ENCODE measurements around the gene TTLL3. TPM values are rescaled to one million over a fixed set of nuclear protein-coding genes. Genes with fewer than 3 reads are reported as not detected.

TTLL3 gene
- total and polyA plus RNA-seq, 2 of the 8 experiments (the other 6 are each of a cell fraction or from before 2014, with no cell fraction given) = 5.9 to 8.9 TPM

- H3K36me3 ChIP-seq (ENCODE audit: control insufficient read depth in 2 of 4, insufficient read depth in 4 of 4, low read length in 3 of 4) = no peaks in the 10 kb centered on the region
- WGBS, 2 experiments (ENCODE audit: extremely low coverage in 1 of 2, insufficient coverage in 1 of 2, insufficient read length in 1 of 2, insufficient replicate concordance in 2 of 2, low coverage in 1 of 2, low lambda C conversion rate in 2 of 2, missing lambda C conversion rate in 1 of 2) = 91% methylated on average over 6 of the region's 7 CpGs; no CpG with 5 or more reads in 1 of the 2 experiments
- CTCF ChIA-PET (ENCODE audit: partially characterized antibody) = interaction anchor here (0.5 to 5.7 kb wide), 10 partner anchors 10 to 216 kb away, joined by 3 to 30 read pairs (median 4); partner anchors contain the start of genes IL17RC and TTLL3
- no peaks in the 10 kb centered on the region; the same call in 1 of the 2 replicates for H3K23me2 ChIP-seq (ENCODE audit: low read depth, low read length)
- H4K91ac ChIP-seq (replicated peaks; ENCODE audit: insufficient read length, low read length) = no peak overlapping the region
- no peak overlapping the region for H2BK120ac ChIP-seq (replicated peaks; ENCODE audit: low read depth, low read length)
- no peak overlapping the region for H3K9ac ChIP-seq (replicated peaks in 1 of 4; ENCODE audit: extremely low read depth in 1 of 4, low read depth in 3 of 4, low read length in 3 of 4)
- no peak overlapping the region for H3K4me2 ChIP-seq (ENCODE audit: insufficient read depth in 1 of 2, low read depth in 2 of 2, low read length in 2 of 2)
- no peak overlapping the region for H3K27ac ChIP-seq (ENCODE audit: low read depth, low read length)
- no peak overlapping the region for H3K56ac ChIP-seq (replicated peaks; ENCODE audit: insufficient read length, low read depth, low read length)
- DNase-seq (ENCODE audit: low read depth in 1 of 2, low spot score in 2 of 2) = no peak
- no peak overlapping the region for H2AK5ac ChIP-seq (ENCODE audit: low read depth, low read length)
- no peak overlapping the region for H3K4ac ChIP-seq (replicated peaks; ENCODE audit: insufficient read length, low read depth, low read length)
- no peak overlapping the region for H3K4me3 ChIP-seq (ENCODE audit: extremely low read depth in 1 of 4, insufficient read depth in 2 of 4, low read depth in 3 of 4, low read length in 4 of 4)
- H2BK20ac ChIP-seq (ENCODE audit: low read length) = no peak overlapping the region
- no peak overlapping the region for H3K23ac ChIP-seq (ENCODE audit: insufficient read length)
- H3K79me1 ChIP-seq (ENCODE audit: low read depth, low read length) = no peaks in the 10 kb centered on the region
- no peaks in the 10 kb centered on the region for H3K4me1 ChIP-seq (replicated peaks in 1 of 4; ENCODE audit: control insufficient read depth in 3 of 4, insufficient read depth in 4 of 4, low read length in 3 of 4)
- POLR2A ChIA-PET (ENCODE audit: partially characterized antibody) = no interaction called here
- no peak overlapping the region for H2BK12ac ChIP-seq (ENCODE audit: low read depth, low read length)
- H3K79me2 ChIP-seq (ENCODE audit: control insufficient read depth in 1 of 2, insufficient read depth in 2 of 2, low read length in 2 of 2) = no peaks in the 10 kb centered on the region
- no peak overlapping the region for H3K14ac ChIP-seq (ENCODE audit: insufficient read length)
- no peak overlapping the region for H2BK5ac ChIP-seq (ENCODE audit: low read depth, low read length)
- FAIRE-seq = no peak
- no peak overlapping the region for H4K8ac ChIP-seq (ENCODE audit: extremely low read depth, insufficient read depth, low read length)
- no peaks in the 10 kb centered on the region for H3K9me3 ChIP-seq (ENCODE audit: insufficient read depth in 2 of 2, low read depth in 1 of 2, low read length in 1 of 2)
- no peak overlapping the region for H2BK15ac ChIP-seq (ENCODE audit: low read length)
- H4K5ac ChIP-seq (ENCODE audit: insufficient read length, low read depth, low read length) = no peak overlapping the region
- no peak overlapping the region for H2AFZ ChIP-seq (ENCODE audit: low read length)
- no peak overlapping the region for H3K18ac ChIP-seq (ENCODE audit: extremely low read depth, low read length)
- no peaks in the 10 kb centered on the region for H4K20me1 ChIP-seq (replicated peaks in 1 of 2; ENCODE audit: control insufficient read depth in 1 of 2, insufficient read depth in 2 of 2, low read length in 2 of 2)
- H3K27me3 ChIP-seq (replicated peaks in 1 of 4; ENCODE audit: control insufficient read depth in 3 of 4, extremely low read depth in 1 of 4, insufficient read depth in 3 of 4, low read length in 3 of 4) = no peaks in the 10 kb centered on the region; a peak in 1 of 7 replicates
- TF ChIP-seq CBX5 (IDR thresholded peaks at IDR 0.05; ENCODE audit: low read depth, low read length) (no peak), POU5F1 (IDR thresholded peaks at IDR 0.05; ENCODE audit: low read depth, low read length) (no peak), TBP (IDR thresholded peaks at IDR 0.05; ENCODE audit: low read depth, low read length) (no peak), POLR2A (IDR thresholded peaks at IDR 0.05; ENCODE audit: control extremely low read depth in 1 of 2, low read depth in 2 of 2, low read length in 2 of 2) (no peak), CBX8 (IDR thresholded peaks at IDR 0.05; ENCODE audit: borderline replicate concordance, low read depth, low read length) (no peak), ATF3 (IDR thresholded peaks at IDR 0.05; ENCODE audit: insufficient read depth, low read depth, low read length) (no peak), RXRA (IDR thresholded peaks at IDR 0.05; ENCODE audit: insufficient read depth, low read depth, low read length) (no peak), SRF (IDR thresholded peaks at IDR 0.05; ENCODE audit: low read depth, low read length) (no peak), HDAC2 (IDR thresholded peaks at IDR 0.05; ENCODE audit: borderline replicate concordance in 1 of 2, low read depth in 2 of 2, low read length in 2 of 2) (no peak), EGR1 (IDR thresholded peaks at IDR 0.05; ENCODE audit: borderline replicate concordance, low read depth, low read length) (no peak), NANOG (IDR thresholded peaks at IDR 0.05; ENCODE audit: insufficient read depth, low read depth, low read length, poor library complexity, severe bottlenecking) (no peak), SIN3A (conservative IDR thresholded peaks at IDR 0.05 in 1 of 2, IDR thresholded peaks at IDR 0.05 in 1 of 2; ENCODE audit: low read depth in 1 of 2, low read length in 2 of 2) (no peak)
These were observed 8.7 kb downstream of the TTLL3 start for GRCh38 chr3:9818666-9819335.

All from H1 (cell line).